Small intestine (tissue), 7 donors: ENCODE measurements around the gene HS6ST2. TPM values are rescaled to one million over a fixed set of nuclear protein-coding genes. Genes with fewer than 3 reads are reported as not detected.

Experiments used
- DNase-seq, 2 donors: peaks; one replicate each; pipeline versions ENCODE4 v3.0.0 to v3.0.0-alpha.2; 2013
- FAIRE-seq: peaks from 2 replicates; lab custom pipeline; 2012; peaks lifted over from hg19 to GRCh38; lab: Jason Lieb, UNC
- H3K27ac ChIP-seq, 3 donors: one replicate each; pipeline ENCODE4 v1.5.1; 2013; ENCODE audit warnings: low read length in 2 of 3, mild to moderate bottlenecking in 2 of 3, control low read depth in 1 of 3, inconsistent platforms in 1 of 3, low read depth in 1 of 3, moderate library complexity in 1 of 3
- H3K27me3 ChIP-seq, 3 donors: one replicate each; pipeline ENCODE4 v1.6.1; 2013; ENCODE audit warnings: low read length in 3 of 3, inconsistent platforms in 1 of 3; ENCODE audit not compliant: control insufficient read depth in 3 of 3, insufficient read depth in 3 of 3
- H3K36me3 ChIP-seq, 3 donors: one replicate each; pipeline ENCODE4 v1.6.1; 2013; ENCODE audit warnings: low read length in 3 of 3, inconsistent platforms in 1 of 3, low read depth in 1 of 3, mild to moderate bottlenecking in 1 of 3, moderate library complexity in 1 of 3; ENCODE audit not compliant: control insufficient read depth in 3 of 3, insufficient read depth in 2 of 3
- H3K4me1 ChIP-seq, 3 donors: one replicate each; pipeline ENCODE4 v1.6.1; 2013; ENCODE audit warnings: low read length in 2 of 3, inconsistent platforms in 1 of 3, low read depth in 1 of 3, mild to moderate bottlenecking in 1 of 3, moderate library complexity in 1 of 3; ENCODE audit not compliant: control insufficient read depth in 3 of 3, insufficient read depth in 2 of 3
- H3K4me3 ChIP-seq, 3 donors: one replicate each; pipeline ENCODE4 v1.5.1; 2013; ENCODE audit warnings: low read length in 3 of 3, control low read depth in 1 of 3, inconsistent platforms in 1 of 3, low read depth in 1 of 3, mild to moderate bottlenecking in 1 of 3, moderate library complexity in 1 of 3
- H3K9me3 ChIP-seq, 2 donors: one replicate each; pipeline ENCODE4 v1.6.1; 2013; ENCODE audit warnings: low read depth in 1 of 2, low read length in 1 of 2; ENCODE audit not compliant: control insufficient read depth in 2 of 2, insufficient read depth in 1 of 2
- WGBS, 3 donors: extraction: QIAGEN DNeasy Blood & Tissue Kit; methylation state at CpG; one replicate each; pipeline ENCODE4 v1.1.7; 2013; 5-methylcytosine and 5-hydroxymethylcytosine counted together
- polyA plus RNA-seq, 4 donors: library from polyadenylated mRNA; stranded (reverse) in 3 of 4; unstranded in 1 of 4; fragments of 200-250 nt in 3 of 4; fragments of 120-200 nt in 1 of 4; gene quantifications; one replicate each; pipeline versions ENCODE4 v1.2.1 to v1.2.3, GENCODE V29; 2013
- donor health status: healthy with polysubstance abuse.
- donor health status: control.
- donor health status: control.
- donor health status: Bipolar disorder and iron deficiency.
- donor health status: healthy.

HS6ST2 gene
- polyA plus RNA-seq, 4 donors: 0.12 to 0.55 TPM; not detected in 2

DNA sequence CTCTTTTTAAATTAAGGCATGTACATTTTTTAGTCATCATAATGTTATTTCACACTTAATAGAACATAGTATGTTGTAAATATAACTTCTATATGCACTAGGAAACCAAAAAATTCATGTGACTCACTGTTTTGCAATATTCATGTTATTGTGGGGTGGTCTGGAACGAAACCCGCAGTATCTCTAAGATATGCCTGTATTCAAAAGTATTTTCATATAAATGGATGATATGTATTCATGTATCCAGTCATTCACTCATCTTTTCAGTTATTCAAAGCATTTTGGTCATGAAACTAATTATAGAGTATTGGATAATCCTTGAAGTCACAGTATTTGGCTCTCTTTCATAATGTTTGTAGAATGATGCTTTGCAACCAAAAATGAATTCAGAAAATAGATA lies 168.1 kb downstream of the HS6ST2 start:
- no peak for FAIRE-seq

GRCh38 chrX:132786217-132786616 lies 172.2 kb downstream of the HS6ST2 start:
- Histone ChIP-seq H3K9me3 (no peaks in the 10 kb centered on the region), H3K4me1 (no peaks in the 10 kb centered on the region), H3K27me3 (no peaks in the 10 kb centered on the region), H3K4me3 (no peak overlapping the region), H3K36me3 (no peaks in the 10 kb centered on the region), H3K27ac (no peak overlapping the region)
- DNase-seq (no peak), FAIRE-seq (no peak)
- 69 to 79% (median 72%) methylated on average over 1 of the region's 1 CpG for WGBS, 3 donors

More for the DNA sequence above, 168.1 kb downstream of the HS6ST2 start:
- WGBS, 3 donors: 80 to 98% (median 91%) methylated on average over 2 of the region's 2 CpGs
- DNase-seq: no peak
- H3K27me3 ChIP-seq: no peaks in the 10 kb centered on the region
- H3K27ac ChIP-seq: no peak overlapping the region
- H3K36me3 ChIP-seq: no peaks in the 10 kb centered on the region
- no peaks in the 10 kb centered on the region for H3K4me1 ChIP-seq
- no peaks in the 10 kb centered on the region for H3K9me3 ChIP-seq
- no peak overlapping the region for H3K4me3 ChIP-seq

GRCh38 chrX:132778917-132779316 lies 179.5 kb downstream of the HS6ST2 start:
- Histone ChIP-seq H3K4me3 (no peak overlapping the region), H3K27ac (no peak overlapping the region), H3K36me3 (no peaks in the 10 kb centered on the region), H3K27me3 (no peaks in the 10 kb centered on the region), H3K4me1 (no peaks in the 10 kb centered on the region), H3K9me3 (no peaks in the 10 kb centered on the region)
- no peak for FAIRE-seq
- DNase-seq: no peak

GRCh38 chrX:132776486-132777210 lies 181.8 kb downstream of the HS6ST2 start:
- DNase-seq (no peak), FAIRE-seq (no peak)
- Histone ChIP-seq H3K36me3 (no peaks in the 10 kb centered on the region), H3K27ac (no peak overlapping the region), H3K4me3 (no peak overlapping the region), H3K9me3 (no peaks in the 10 kb centered on the region), H3K27me3 (no peaks in the 10 kb centered on the region), H3K4me1 (no peaks in the 10 kb centered on the region)
- WGBS, 3 donors: 54 to 80% (median 63%) methylated on average over 6 of the region's 6 CpGs

- Histone ChIP-seq H3K27me3 (no peaks in the 10 kb centered on the region), H3K4me3 (no peak overlapping the region), H3K27ac (no peak overlapping the region), H3K9me3 (no peaks in the 10 kb centered on the region), H3K4me1 (no peaks in the 10 kb centered on the region), H3K36me3 (no peaks in the 10 kb centered on the region)
- WGBS, 3 donors: 69 to 80% (median 74%) methylated on average over 7 of the region's 7 CpGs
- FAIRE-seq (no peak), DNase-seq (no peak)
These were observed 183.1 kb downstream of the HS6ST2 start for GRCh38 chrX:132775263-132775823.

DNA sequence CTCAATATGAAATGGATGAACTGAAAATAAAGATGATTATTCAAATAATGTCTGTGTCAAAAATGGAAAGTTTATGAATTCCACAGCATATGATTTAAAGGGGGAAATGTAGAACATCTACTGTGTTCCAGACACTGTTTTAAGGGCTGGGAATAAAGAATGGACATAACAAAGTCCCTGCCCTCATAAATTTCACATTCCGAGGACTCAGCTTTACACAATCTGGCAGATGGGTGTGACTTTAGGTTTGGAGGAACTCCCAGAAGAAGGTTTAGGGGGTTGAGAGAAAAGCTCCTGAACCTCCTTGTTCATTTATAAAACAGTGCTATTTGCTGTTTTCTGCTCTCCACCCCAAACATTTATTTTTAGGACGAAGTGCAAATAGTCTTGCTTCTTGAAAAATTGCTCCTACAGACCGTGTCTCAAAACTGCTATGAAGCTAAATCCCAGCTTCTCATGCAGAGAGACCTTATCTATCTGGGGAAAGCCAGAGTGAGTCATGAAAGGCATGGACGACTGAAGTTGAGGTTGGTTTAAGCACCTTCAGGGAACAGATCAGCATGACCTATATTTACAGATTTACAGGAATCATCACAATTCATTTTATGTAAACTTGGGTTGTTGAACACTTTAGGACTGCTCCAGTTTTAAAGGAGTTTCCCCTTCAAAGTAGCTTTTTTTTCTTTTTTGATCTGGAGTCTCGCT lies 184.3 kb downstream of the HS6ST2 start:
- no peak overlapping the region for H3K27ac ChIP-seq
- WGBS, 3 donors: 48 to 56% (median 53%) methylated on average over 5 of the region's 5 CpGs
- H3K4me3 ChIP-seq: no peak overlapping the region
- no peaks in the 10 kb centered on the region for H3K27me3 ChIP-seq
- FAIRE-seq (no peak), DNase-seq (no peak)
- no peaks in the 10 kb centered on the region for H3K9me3 ChIP-seq
- H3K4me1 ChIP-seq: no peaks in the 10 kb centered on the region
- H3K36me3 ChIP-seq: no peaks in the 10 kb centered on the region

DNA sequence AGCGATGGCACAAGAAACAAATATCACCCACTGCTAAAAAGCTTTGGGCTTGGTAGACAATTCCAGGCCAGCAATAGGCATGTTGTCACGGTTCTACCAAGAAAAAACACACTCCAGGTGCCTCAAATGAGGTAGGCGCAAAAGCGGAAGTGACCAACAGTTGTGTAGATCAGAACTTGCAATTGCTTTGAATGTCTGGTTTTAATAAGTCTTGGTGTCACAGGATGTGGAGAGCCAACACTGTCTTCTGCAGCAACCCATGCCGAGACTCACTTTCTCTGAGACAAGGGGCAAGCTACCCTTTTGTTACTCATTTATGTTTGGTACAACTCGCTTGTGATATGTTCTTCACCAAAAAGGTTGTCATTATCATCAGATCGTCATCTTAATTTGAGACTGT lies 188.8 kb downstream of the HS6ST2 start:
- Histone ChIP-seq H3K27ac (no peak overlapping the region), H3K4me3 (no peak overlapping the region), H3K36me3 (no peaks in the 10 kb centered on the region), H3K9me3 (no peaks in the 10 kb centered on the region), H3K4me1 (no peaks in the 10 kb centered on the region), H3K27me3 (no peaks in the 10 kb centered on the region)
- FAIRE-seq (no peak), DNase-seq (no peak)
- 78 to 86% (median 82%) methylated on average over 7 of the region's 7 CpGs for WGBS, 3 donors

- no peak for FAIRE-seq
- no peak overlapping the region for H3K4me3 ChIP-seq
These were observed 192.0 kb downstream of the HS6ST2 start for GRCh38 chrX:132766452-132766851.

More at GRCh38 chrX:132766452-132766851, 192.0 kb downstream of the HS6ST2 start:
- WGBS, 3 donors: 59 to 85% (median 80%) methylated on average over 1 of the region's 1 CpG
- H3K4me1 ChIP-seq: no peaks in the 10 kb centered on the region
- no peak overlapping the region for H3K27ac ChIP-seq
- H3K36me3 ChIP-seq: no peaks in the 10 kb centered on the region
- no peak for DNase-seq
- no peaks in the 10 kb centered on the region for H3K27me3 ChIP-seq
- H3K9me3 ChIP-seq: no peaks in the 10 kb centered on the region
